TTC549 (cell line): ENCODE data around the gene COBL.

Experiments used
- FAIRE-seq: peaks from 2 replicates; lab custom pipeline; 2012; peaks lifted over from hg19 to GRCh38; lab: Jason Lieb, UNC

COBL gene

GRCh38 chr7:51142741-51143385 is 173.7 kb downstream of the COBL start:
- FAIRE-seq: no peak

- FAIRE-seq: no peak
These were observed 175.1 kb downstream of the COBL start for GRCh38 chr7:51141451-51142003.

GRCh38 chr7:51140199-51141164 is 176.1 kb downstream of the COBL start:
- no peak for FAIRE-seq

- no peak for FAIRE-seq
These were observed 176.8 kb downstream of the COBL start for GRCh38 chr7:51139796-51140195.

GRCh38 chr7:51138123-51139085 is 178.2 kb downstream of the COBL start:
- FAIRE-seq: no peak

GRCh38 chr7:51135576-51135975 is 181.0 kb downstream of the COBL start:
- FAIRE-seq: no peak

GRCh38 chr7:51134013-51134441 is 182.6 kb downstream of the COBL start:
- no peak for FAIRE-seq

GRCh38 chr7:51132661-51133060 is 183.9 kb downstream of the COBL start:
- FAIRE-seq: no peak

GRCh38 chr7:51129527-51130472 is 186.8 kb downstream of the COBL start:
- FAIRE-seq: no peak

- FAIRE-seq: no peak
These were observed 187.8 kb downstream of the COBL start for GRCh38 chr7:51128545-51129435.

GRCh38 chr7:51127618-51127904 is 189.0 kb downstream of the COBL start:
- no peak for FAIRE-seq

GRCh38 chr7:51126813-51127617 is 189.6 kb downstream of the COBL start:
- no peak for FAIRE-seq

GRCh38 chr7:51126324-51126723 is 190.3 kb downstream of the COBL start:
- no peak for FAIRE-seq

GRCh38 chr7:51124321-51124720 is 192.3 kb downstream of the COBL start:
- FAIRE-seq: no peak

GRCh38 chr7:51123322-51124019 is 193.1 kb downstream of the COBL start:
- FAIRE-seq: no peak

GRCh38 chr7:51121931-51122425 is 194.6 kb downstream of the COBL start:
- no peak for FAIRE-seq

GRCh38 chr7:51121036-51121790 is 195.4 kb downstream of the COBL start:
- FAIRE-seq: no peak

GRCh38 chr7:51118628-51119027 is 198.0 kb downstream of the COBL start:
- FAIRE-seq: no peak
